Neutrophil (primary cell): ENCODE results near the gene MIB2.
A peak's percentile ranks its signal among the peaks of the same experiment; 100 is the strongest.

ENCODE experiments used
- H3K27ac ChIP-seq: fragments of 200-600 bp; sonication (generic); 2 replicates; pipeline ENCODE4 v1.5.1; 2016; ENCODE audit warnings: mild to moderate bottlenecking, moderate library complexity
- H3K27me3 ChIP-seq: fragments of 200-600 bp; sonication (generic); 2 replicates; pipeline ENCODE4 v1.6.0; 2016; ENCODE audit warnings: mild to moderate bottlenecking
- H3K36me3 ChIP-seq: fragments of 200-600 bp; sonication (generic); 2 replicates; pipeline ENCODE4 v1.5.1; 2017
- H3K4me1 ChIP-seq, 2 experiments: fragments of 200-600 bp in 1 of 2; sonication (generic) in 1 of 2; 1 replicate in 1 of 2; 2 replicates in 1 of 2; pipeline versions ENCODE4 v1.5.1 to v1.6.1; 2013 to 2016; ENCODE audit warnings: low read depth in 1 of 2, low read length in 1 of 2, mild to moderate bottlenecking in 1 of 2, moderate library complexity in 1 of 2; ENCODE audit not compliant: control insufficient read depth in 1 of 2, insufficient read depth in 1 of 2
- H3K4me3 ChIP-seq, 2 experiments: fragments of 200-600 bp in 1 of 2; sonication (generic) in 1 of 2; 1 replicate in 1 of 2; 2 replicates in 1 of 2; pipeline ENCODE4 v1.5.1; 2013 to 2016; ENCODE audit warnings: low read depth in 1 of 2, low read length in 1 of 2, mild to moderate bottlenecking in 1 of 2, moderate library complexity in 1 of 2
- H3K9me3 ChIP-seq: fragments of 200-600 bp; sonication (generic); 2 replicates; pipeline ENCODE4 v1.5.1; 2016
- TF ChIP-seq, protein P1 (sequence below): fragments of 200-600 bp; sonication (generic); IDR thresholded peaks from 2 replicates; pipeline ENCODE4 v1.5.1; 2016; ENCODE audit warnings: antibody characterized with exemption

The MIB2 gene

DNA sequence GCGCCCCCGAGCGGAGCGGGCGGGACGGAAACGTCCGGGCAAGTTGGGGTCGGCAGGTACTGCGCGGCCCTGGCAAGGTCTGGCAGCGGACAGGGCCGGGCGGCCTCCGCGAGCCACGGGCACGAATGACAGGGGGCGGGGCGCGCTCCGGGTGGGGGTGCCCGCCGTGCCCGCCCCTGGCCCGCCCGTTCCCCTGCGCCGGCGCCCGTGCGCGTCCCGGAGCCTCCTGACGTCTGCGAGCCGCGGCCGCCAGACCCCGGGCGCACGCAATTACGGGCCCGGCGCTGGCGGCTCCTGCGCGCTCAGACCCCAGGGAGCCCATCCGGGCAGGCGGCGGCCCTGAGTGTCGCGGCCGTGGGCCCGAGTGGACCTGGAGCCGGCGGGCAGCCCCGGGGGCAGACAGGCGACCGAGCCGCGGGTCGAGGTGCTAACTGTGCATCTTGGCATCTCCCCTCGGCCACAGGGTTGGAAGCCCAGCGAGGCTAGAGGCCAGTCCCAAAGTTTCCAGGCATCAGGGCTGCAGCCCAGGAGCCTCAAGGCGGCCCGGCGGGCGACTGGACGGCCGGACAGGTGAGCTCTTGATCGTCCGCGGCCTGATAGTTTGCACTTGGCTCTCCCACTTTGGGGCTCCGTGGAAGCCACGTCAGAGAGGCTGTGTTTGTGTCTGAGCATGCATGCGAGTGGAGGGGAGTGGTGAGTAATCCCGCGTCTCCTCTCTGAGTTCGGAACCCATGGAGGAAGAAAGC is 918 bp downstream of the MIB2 start:
- TF ChIP-seq, protein P1, sequence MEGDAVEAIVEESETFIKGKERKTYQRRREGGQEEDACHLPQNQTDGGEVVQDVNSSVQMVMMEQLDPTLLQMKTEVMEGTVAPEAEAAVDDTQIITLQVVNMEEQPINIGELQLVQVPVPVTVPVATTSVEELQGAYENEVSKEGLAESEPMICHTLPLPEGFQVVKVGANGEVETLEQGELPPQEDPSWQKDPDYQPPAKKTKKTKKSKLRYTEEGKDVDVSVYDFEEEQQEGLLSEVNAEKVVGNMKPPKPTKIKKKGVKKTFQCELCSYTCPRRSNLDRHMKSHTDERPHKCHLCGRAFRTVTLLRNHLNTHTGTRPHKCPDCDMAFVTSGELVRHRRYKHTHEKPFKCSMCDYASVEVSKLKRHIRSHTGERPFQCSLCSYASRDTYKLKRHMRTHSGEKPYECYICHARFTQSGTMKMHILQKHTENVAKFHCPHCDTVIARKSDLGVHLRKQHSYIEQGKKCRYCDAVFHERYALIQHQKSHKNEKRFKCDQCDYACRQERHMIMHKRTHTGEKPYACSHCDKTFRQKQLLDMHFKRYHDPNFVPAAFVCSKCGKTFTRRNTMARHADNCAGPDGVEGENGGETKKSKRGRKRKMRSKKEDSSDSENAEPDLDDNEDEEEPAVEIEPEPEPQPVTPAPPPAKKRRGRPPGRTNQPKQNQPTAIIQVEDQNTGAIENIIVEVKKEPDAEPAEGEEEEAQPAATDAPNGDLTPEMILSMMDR: no peak
- Histone ChIP-seq H3K9me3 (no peaks in the 10 kb centered on the region), H3K4me1 (peaks cover 27 to 30% of the 10 kb centered on the region in 2 experiments), H3K27me3 (no peaks in the 10 kb centered on the region), H3K36me3 (no peaks in the 10 kb centered on the region), H3K4me3 (peak overlapping the region; percentile 82 to 99), H3K27ac (peak overlapping the region; percentile 99)

DNA sequence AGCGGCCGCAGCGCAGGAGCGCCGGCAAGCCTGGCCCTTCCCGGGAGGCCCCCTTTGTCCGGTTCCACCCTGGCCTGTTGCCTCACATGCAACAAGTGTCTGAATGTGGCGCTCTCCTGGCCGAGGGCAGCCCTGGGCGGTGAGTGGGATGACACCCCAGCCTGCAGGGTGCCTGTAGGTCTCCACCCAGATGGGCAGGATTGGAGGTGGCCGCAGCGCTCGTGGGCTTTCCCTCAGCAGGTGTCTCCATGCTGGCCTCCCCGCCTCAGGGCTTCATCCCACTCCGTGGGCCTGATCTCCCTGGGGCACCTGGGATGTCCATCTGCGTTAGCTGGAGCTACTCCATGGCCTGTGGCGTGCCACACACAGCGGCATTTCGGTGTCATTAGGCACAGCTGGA is 1.5 kb downstream of the MIB2 start:
- Histone ChIP-seq H3K27me3 (no peaks in the 10 kb centered on the region), H3K4me1 (peaks cover 27 to 30% of the 10 kb centered on the region in 2 experiments), H3K27ac (no peak overlapping the region), H3K9me3 (no peaks in the 10 kb centered on the region), H3K4me3 (peak overlapping the region; percentile 82 to 99), H3K36me3 (no peaks in the 10 kb centered on the region)
- TF ChIP-seq, protein P1: no peak

DNA sequence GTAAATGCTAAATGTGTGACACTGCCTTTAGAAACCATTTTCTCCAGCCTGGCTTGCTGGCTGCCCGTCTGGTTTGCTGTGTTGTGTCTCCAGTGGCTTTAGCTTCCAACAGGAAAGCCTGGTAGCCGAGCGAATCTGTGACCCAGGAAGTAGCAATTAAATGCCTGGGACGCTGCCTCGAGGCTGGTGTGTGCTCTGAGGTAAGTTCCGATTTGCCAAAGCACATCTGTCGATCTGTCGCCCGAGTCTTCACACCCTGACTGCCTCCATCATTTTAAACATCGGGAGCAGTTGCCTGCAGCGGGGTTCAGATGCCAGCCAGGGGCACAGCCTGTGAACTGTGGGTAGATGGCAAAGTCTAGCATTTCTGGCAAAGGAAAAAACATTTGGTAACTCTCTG is 2.2 kb downstream of the MIB2 start:
- TF ChIP-seq, protein P1: no peak
- Histone ChIP-seq H3K27me3 (no peaks in the 10 kb centered on the region), H3K36me3 (no peaks in the 10 kb centered on the region), H3K9me3 (no peaks in the 10 kb centered on the region), H3K4me1 (peaks cover 27 to 30% of the 10 kb centered on the region in 2 experiments), H3K4me3 (no peak overlapping the region), H3K27ac (no peak overlapping the region)

DNA sequence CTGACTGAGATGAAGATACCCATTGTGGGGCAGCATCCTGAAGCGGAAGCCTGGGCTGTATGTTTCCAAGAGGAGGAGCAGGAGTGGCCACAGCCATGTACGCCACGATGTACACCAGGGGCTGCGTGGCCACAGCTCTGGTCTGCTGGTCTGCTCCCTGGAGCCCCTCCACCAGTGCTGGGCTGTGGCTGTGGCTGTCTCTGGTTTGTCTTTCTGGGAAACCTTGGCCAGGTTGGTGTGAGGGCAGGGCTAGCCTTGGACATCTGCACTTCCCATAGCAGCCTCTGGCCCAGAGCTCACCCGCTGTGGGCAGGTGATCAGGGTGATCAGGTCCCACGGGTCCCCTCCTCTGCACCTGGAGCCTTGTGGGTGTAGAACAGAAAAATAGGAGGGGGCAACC is 2.6 kb downstream of the MIB2 start:
- Histone ChIP-seq H3K27me3 (no peaks in the 10 kb centered on the region), H3K4me1 (peaks cover 27 to 30% of the 10 kb centered on the region in 2 experiments), H3K36me3 (no peaks in the 10 kb centered on the region), H3K27ac (no peak overlapping the region), H3K9me3 (no peaks in the 10 kb centered on the region), H3K4me3 (no peak overlapping the region)
- TF ChIP-seq, protein P1: no peak

DNA sequence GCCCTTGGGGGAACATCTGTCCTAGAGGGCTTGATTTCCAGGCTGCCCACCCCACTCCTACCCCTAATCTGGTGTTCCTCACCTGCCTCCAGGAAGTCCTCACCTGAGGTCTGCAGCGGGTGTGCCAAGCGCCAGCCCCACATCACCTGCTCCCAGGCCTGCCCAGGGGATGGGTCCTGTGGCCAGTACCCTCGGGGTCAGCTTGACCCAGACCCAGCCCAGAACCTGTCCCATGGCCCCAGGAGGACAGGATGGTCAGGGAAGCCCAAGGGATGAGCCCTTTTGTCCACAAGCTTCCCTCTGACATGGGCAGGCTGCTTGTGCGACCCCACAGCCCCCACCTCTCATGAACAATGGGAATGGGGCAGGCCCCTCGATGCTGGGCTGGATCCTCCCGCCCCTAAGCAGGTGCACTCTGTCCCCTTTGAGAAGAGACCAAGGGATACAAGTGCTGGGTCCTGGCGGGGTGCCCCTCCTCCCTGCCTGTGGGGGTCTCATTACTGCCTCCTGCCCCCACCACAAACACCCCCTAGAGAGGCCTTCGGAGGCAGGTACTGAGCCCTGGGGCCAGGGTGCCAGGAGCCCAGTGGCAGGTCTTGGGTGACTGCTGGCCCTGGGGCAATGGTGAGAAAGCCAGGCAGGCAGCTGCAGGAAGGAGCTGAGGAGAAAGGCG is 3.2 kb downstream of the MIB2 start:
- Histone ChIP-seq H3K27ac (no peak overlapping the region), H3K4me1 (peaks cover 23 to 26% of the 10 kb centered on the region in 2 experiments), H3K36me3 (no peaks in the 10 kb centered on the region), H3K27me3 (no peaks in the 10 kb centered on the region), H3K4me3 (no peak overlapping the region), H3K9me3 (no peaks in the 10 kb centered on the region)
- TF ChIP-seq, protein P1: no peak
